Measurements from ENCODE around the gene PLA2G7.
"Not testable (repeated sequence)": the region's sequence is repeated elsewhere in the genome, so short reads cannot be mapped to it uniquely, and the experiment has no call there.

The PLA2G7 gene

GRCh38 chr6:46746696-46747095 lies 11.5 kb upstream of the PLA2G7 start, which contains the start of gene ANKRD66 (continued):
- no peak for TF ChIP-seq ZBTB26 (tag by site-specific recombination; optimal IDR thresholded peaks at IDR 0.05)

- H3K9me3 ChIP-seq (ENCODE audit: control insufficient read depth, insufficient read depth, low read depth, low read length): no peaks in the 10 kb centered on the region
- H3K4me3 ChIP-seq (ENCODE audit: low read depth, low read length): no peak overlapping the region
- H3K4me1 ChIP-seq (ENCODE audit: control insufficient read depth, insufficient read depth, low read length): no peaks in the 10 kb centered on the region
- H3K27ac ChIP-seq (ENCODE audit: extremely low read depth, low read depth, low read length): no peak overlapping the region
- H3K36me3 ChIP-seq (ENCODE audit: control insufficient read depth in 2 of 2, insufficient read depth in 1 of 2, low read length in 2 of 2): no peaks in the 10 kb centered on the region
- ChIA-PET POLR2A (interaction anchor here (0.7 kb wide), 1 partner anchor 11 kb away, joined by 3 read pairs; the partner anchor contains the start of gene PLA2G7), CTCF (no interaction called here)
- TF ChIP-seq PRDM6 (tag by site-specific recombination; IDR thresholded peaks at IDR 0.05) (no peak), PRDM1 (tag by site-specific recombination; IDR thresholded peaks at IDR 0.05) (peak; percentile 95)
Observed at GRCh38 chr6:46745973-46746372, 10.8 kb upstream of the PLA2G7 start.

GRCh38 chr6:46744159-46744725 lies 9.1 kb upstream of the PLA2G7 start:
- H3K36me3 ChIP-seq (ENCODE audit: control insufficient read depth in 2 of 2, insufficient read depth in 1 of 2, low read length in 2 of 2); H3K4me1 ChIP-seq (ENCODE audit: control insufficient read depth, insufficient read depth, low read length); POLR2A ChIA-PET; H3K9me3 ChIP-seq (ENCODE audit: control insufficient read depth, insufficient read depth, low read depth, low read length); H3K4me3 ChIP-seq (ENCODE audit: low read depth, low read length); H3K27ac ChIP-seq (ENCODE audit: extremely low read depth, low read depth, low read length): not testable (repeated sequence)
- CTCF ChIA-PET: interaction anchor here (0.6 to 0.7 kb wide), 2 partner anchors 11 to 36 kb away, joined by 3 read pairs; no protein-coding TSS in a partner anchor
- TF ChIP-seq ZNF513 (tag by site-specific recombination; IDR thresholded peaks at IDR 0.05) (peak; percentile 86), ZNF366 (tag by site-specific recombination; conservative IDR thresholded peaks at IDR 0.05) (peak; percentile 51; the same call in 1 of the 2 replicates)

- Histone ChIP-seq H3K9me3 (ENCODE audit: control insufficient read depth, insufficient read depth, low read depth, low read length) (no peaks in the 10 kb centered on the region), H3K4me3 (ENCODE audit: low read depth, low read length) (no peak overlapping the region), H3K27ac (ENCODE audit: extremely low read depth, low read depth, low read length) (no peak overlapping the region), H3K4me1 (ENCODE audit: control insufficient read depth, insufficient read depth, low read length) (no peaks in the 10 kb centered on the region), H3K36me3 (ENCODE audit: control insufficient read depth in 2 of 2, insufficient read depth in 1 of 2, low read length in 2 of 2) (no peaks in the 10 kb centered on the region)
- CTCF ChIA-PET: no interaction called here
- POLR2A ChIA-PET: no interaction called here
- TF ChIP-seq ZIC2 (tag by site-specific recombination; IDR thresholded peaks at IDR 0.05) (no peak), SCRT2 (tag by site-specific recombination; IDR thresholded peaks at IDR 0.05) (0 out of 2 replicates have a peak, but pooled peaks have one; percentile 28), ZNF18 (tag by site-specific recombination; IDR thresholded peaks at IDR 0.05) (no peak)
Observed at GRCh38 chr6:46743425-46744158, 8.4 kb upstream of the PLA2G7 start.
